ENCODE data around the gene HSPA12B. TPM values are rescaled to one million over a fixed set of nuclear protein-coding genes. Genes with fewer than 3 reads are reported as not detected.

The HSPA12B gene
- total and polyA plus RNA-seq, 2 of the 13 experiments (the other 11 are each of a cell fraction or from before 2014, with no cell fraction given), result 0.01 TPM; not detected in 1

GRCh38 chr20:3767427-3768341 lies 35.2 kb downstream of the HSPA12B start, which contains the start of gene ADISSP (continued):
- TF ChIP-seq ZNF407 (CRISPR knock-in tag; IDR thresholded peaks at IDR 0.05; ENCODE audit: not compliant biosample characterization), result peak; percentile 15
- peak; percentile 94 for TF ChIP-seq ZNF576 (CRISPR knock-in tag; IDR thresholded peaks at IDR 0.05)
- TF ChIP-seq ZBTB4 (CRISPR knock-in tag; IDR thresholded peaks at IDR 0.05; ENCODE audit: borderline replicate concordance), result 0 out of 2 replicates have a peak, but pooled peaks have one; percentile 16
- TF ChIP-seq ZNF674 (CRISPR knock-in tag; IDR thresholded peaks at IDR 0.05; ENCODE audit: low read depth), result no peak; the same call in 1 of the 2 replicates
- TF ChIP-seq KLF6 (CRISPR knock-in tag; IDR thresholded peaks at IDR 0.05), result peak; percentile 54
- TF ChIP-seq REXO4 (CRISPR knock-in tag; IDR thresholded peaks at IDR 0.05; ENCODE audit: borderline replicate concordance), result no peak; the same call in 1 of the 2 replicates
- TF ChIP-seq ZSCAN20 (CRISPR knock-in tag; IDR thresholded peaks at IDR 0.05; ENCODE audit: borderline replicate concordance), result 0 out of 2 replicates have a peak, but pooled peaks have one; percentile 78
- TF ChIP-seq ARHGAP35 (CRISPR knock-in tag; IDR thresholded peaks at IDR 0.05; ENCODE audit: borderline replicate concordance), result peak; percentile 57; the same call in 1 of the 2 replicates
- TF ChIP-seq MAZ (IDR thresholded peaks at IDR 0.05; ENCODE audit: borderline replicate concordance, low read depth, low read length), result peak; percentile 86
- TF ChIP-seq MAZ (CRISPR knock-in tag; IDR thresholded peaks at IDR 0.05; ENCODE audit: low read depth), result peak; percentile 90

All from HepG2 (cell line).